PC-3 (cell line): ENCODE data around the gene BMP7. TPM values are rescaled to one million over a fixed set of nuclear protein-coding genes. Genes with fewer than 3 reads are reported as not detected.

ENCODE experiments used
- ATAC-seq: fragments of 200-7000 bp; cut with Tn5 transposase; 2 replicates; pipeline ENCODE4 v1.9.1; 2020; ENCODE audit warnings: mild to moderate bottlenecking, moderate library complexity
- BruUV-seq: library from RNA; stranded (reverse); fragments of 400-500 nt; replicated peaks from 2 replicates; lab custom pipeline; 2021; lab: Mats Ljungman, UMichigan
- CTCF ChIA-PET: fragments of 300-600 bp; sonication (Branson Sonifier 250); formaldehyde crosslinking; loops from one replicate; lab custom pipeline; 2022; ENCODE audit warnings: antibody characterized with exemption; lab: Charles Lee
- POLR2A ChIA-PET: fragments of 300-600 bp; sonication (Branson Sonifier 250); formaldehyde crosslinking; loops from one replicate; lab custom pipeline; 2022; ENCODE audit warnings: antibody characterized with exemption; ENCODE audit not compliant: unreplicated experiment; lab: Charles Lee
- DNase-seq: peaks from one replicate; pipeline ENCODE4 v3.0.0-alpha.2; 2015
- H2AFZ ChIP-seq: fragments of 300-600 bp; sonication (generic); 2 replicates; pipeline ENCODE4 v1.6.0; 2016; ENCODE audit warnings: antibody characterized with exemption, low read length
- H3F3A ChIP-seq: fragments of 300-600 bp; sonication (generic); one replicate; pipeline ENCODE4 v1.6.0; 2017; ENCODE audit warnings: antibody characterized with exemption, low read length, control low read depth, mild to moderate bottlenecking; ENCODE audit not compliant: unreplicated experiment
- H3K27ac ChIP-seq: fragments of 300-600 bp; sonication (generic); 2 replicates; pipeline ENCODE4 v1.5.1; 2016; ENCODE audit warnings: mild to moderate bottlenecking, low read length
- H3K27me3 ChIP-seq: fragments of 300-600 bp; sonication (generic); 2 replicates; pipeline ENCODE4 v1.6.1; 2016; ENCODE audit warnings: low read length, mixed read lengths
- H3K36me3 ChIP-seq: fragments of 300-600 bp; sonication (generic); 2 replicates; pipeline ENCODE4 v1.6.1; 2016; ENCODE audit warnings: low read depth, mixed run types, low read length, mixed read lengths
- H3K4me1 ChIP-seq: fragments of 300-600 bp; sonication (generic); 2 replicates; pipeline ENCODE4 v1.5.1; 2016; ENCODE audit warnings: low read length; ENCODE audit not compliant: insufficient read depth
- H3K4me2 ChIP-seq: fragments of 300-600 bp; sonication (generic); 2 replicates; pipeline ENCODE4 v1.6.0; 2016; ENCODE audit warnings: low read length
- H3K4me3 ChIP-seq: fragments of 300-600 bp; sonication (generic); 2 replicates; pipeline ENCODE4 v1.5.1; 2016; ENCODE audit warnings: mild to moderate bottlenecking, low read length, mixed read lengths
- H3K79me2 ChIP-seq: fragments of 300-600 bp; sonication (generic); 2 replicates; pipeline ENCODE4 v1.6.1; 2017; ENCODE audit warnings: low read length, mixed read lengths
- H3K9ac ChIP-seq: fragments of 300-600 bp; sonication (generic); 2 replicates; pipeline ENCODE4 v1.6.0; 2016; ENCODE audit warnings: mild to moderate bottlenecking, low read length
- H3K9me2 ChIP-seq: fragments of 300-600 bp; sonication (generic); replicated peaks from 2 replicates; pipeline ENCODE4 v1.6.1; 2016; ENCODE audit warnings: mixed run types, low read length, mixed read lengths
- H3K9me3 ChIP-seq: fragments of 300-600 bp; sonication (generic); 2 replicates; pipeline ENCODE4 v1.6.1; 2016; ENCODE audit warnings: low read length, mixed read lengths
- H4K20me1 ChIP-seq: fragments of 300-600 bp; sonication (generic); 2 replicates; pipeline ENCODE4 v1.6.1; 2016; ENCODE audit warnings: low read length, mixed read lengths
- EZH2 ChIP-seq: fragments of 300-600 bp; sonication (generic); IDR thresholded peaks from one replicate; pipeline ENCODE4 v1.6.1; 2017; ENCODE audit warnings: antibody characterized with exemption, mild to moderate bottlenecking, low read length; ENCODE audit not compliant: unreplicated experiment
- EZH2phosphoT487 ChIP-seq: fragments of 300-600 bp; sonication (generic); IDR thresholded peaks from 2 replicates; pipeline ENCODE4 v1.6.1; 2018; ENCODE audit warnings: mild to moderate bottlenecking, antibody characterized with exemption, low read length, borderline replicate concordance
- intact Hi-C: fragments of 100-400 bp; cut with micrococcal nuclease; formaldehyde crosslinking; loops from 2 replicates; pipeline ENCODE4 v1.9.0; 2023
- total RNA-seq: library from RNA; depleted of rRNA; stranded (reverse); fragments of >200 nt; gene quantifications from 2 replicates; pipeline ENCODE4 v1.2.3, GENCODE V29; 2014
- TF ChIP-seq, protein P1 (sequence below): fragments of 300-600 bp; sonication (generic); conservative IDR thresholded peaks from 2 replicates; pipeline ENCODE4 v1.5.1; 2017; ENCODE audit warnings: antibody characterized with exemption, low read depth, mild to moderate bottlenecking, low read length

The BMP7 gene
- total RNA-seq, 1 experiment from 2014 or later: not detected

- H3K9me3 ChIP-seq: no peaks in the 10 kb centered on the region
- ChIA-PET POLR2A (no interaction called here), CTCF (interaction anchor here (0.6 kb wide), 1 partner anchor 22 kb away, joined by 5 read pairs; no protein-coding TSS in a partner anchor)
- H3K9ac ChIP-seq: no peak overlapping the region
- no peaks in the 10 kb centered on the region for H4K20me1 ChIP-seq
- H2AFZ ChIP-seq: no peak overlapping the region
- TF ChIP-seq EZH2phosphoT487 (no peak), EZH2 (no peak)
- TF ChIP-seq, protein P1, sequence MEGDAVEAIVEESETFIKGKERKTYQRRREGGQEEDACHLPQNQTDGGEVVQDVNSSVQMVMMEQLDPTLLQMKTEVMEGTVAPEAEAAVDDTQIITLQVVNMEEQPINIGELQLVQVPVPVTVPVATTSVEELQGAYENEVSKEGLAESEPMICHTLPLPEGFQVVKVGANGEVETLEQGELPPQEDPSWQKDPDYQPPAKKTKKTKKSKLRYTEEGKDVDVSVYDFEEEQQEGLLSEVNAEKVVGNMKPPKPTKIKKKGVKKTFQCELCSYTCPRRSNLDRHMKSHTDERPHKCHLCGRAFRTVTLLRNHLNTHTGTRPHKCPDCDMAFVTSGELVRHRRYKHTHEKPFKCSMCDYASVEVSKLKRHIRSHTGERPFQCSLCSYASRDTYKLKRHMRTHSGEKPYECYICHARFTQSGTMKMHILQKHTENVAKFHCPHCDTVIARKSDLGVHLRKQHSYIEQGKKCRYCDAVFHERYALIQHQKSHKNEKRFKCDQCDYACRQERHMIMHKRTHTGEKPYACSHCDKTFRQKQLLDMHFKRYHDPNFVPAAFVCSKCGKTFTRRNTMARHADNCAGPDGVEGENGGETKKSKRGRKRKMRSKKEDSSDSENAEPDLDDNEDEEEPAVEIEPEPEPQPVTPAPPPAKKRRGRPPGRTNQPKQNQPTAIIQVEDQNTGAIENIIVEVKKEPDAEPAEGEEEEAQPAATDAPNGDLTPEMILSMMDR: no peak
- H3K4me2 ChIP-seq: no peak overlapping the region
- no peak for ATAC-seq
- H3K27me3 ChIP-seq: peaks cover 95% of the 10 kb centered on the region
- H3K27ac ChIP-seq: no peak overlapping the region
- H3F3A ChIP-seq: no peaks in the 10 kb centered on the region
- H3K4me1 ChIP-seq: no peaks in the 10 kb centered on the region
- H3K4me3 ChIP-seq: no peak overlapping the region
- no peak for DNase-seq
- H3K36me3 ChIP-seq: no peaks in the 10 kb centered on the region
- no peaks in the 10 kb centered on the region for H3K9me2 ChIP-seq
- no peaks in the 10 kb centered on the region for H3K79me2 ChIP-seq
- intact Hi-C loops: no loop called here
- no TSS peak for BruUV-seq
These were observed 20.8 kb upstream of the BMP7 start for GRCh38 chr20:57287007-57287880.

DNA sequence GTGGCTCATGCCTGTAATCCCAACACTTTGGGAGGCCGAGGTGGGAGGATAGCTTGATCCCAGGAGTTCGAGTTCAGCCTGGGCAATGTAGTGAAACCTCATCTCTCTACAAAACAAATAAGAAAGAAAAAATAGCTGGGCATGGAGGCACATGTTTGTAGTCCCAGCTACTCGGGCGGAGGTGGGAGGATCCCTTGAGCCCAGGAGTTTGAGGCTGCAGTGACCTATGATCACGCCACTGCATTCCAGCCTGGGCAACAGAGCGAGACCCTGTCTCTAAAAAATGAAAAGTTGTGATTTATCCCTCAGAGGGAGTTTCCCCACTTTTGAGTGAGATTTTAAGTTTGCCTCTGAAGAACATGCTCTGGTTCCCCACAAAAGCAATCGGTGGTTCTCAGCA, 17.4 kb upstream of the BMP7 start:
- Histone ChIP-seq H3K4me2 (no peak overlapping the region), H3K9ac (no peak overlapping the region), H3K27me3 (peaks cover 94% of the 10 kb centered on the region), H3K79me2 (no peaks in the 10 kb centered on the region), H3K36me3 (no peaks in the 10 kb centered on the region), H4K20me1 (no peaks in the 10 kb centered on the region), H3K9me3 (no peaks in the 10 kb centered on the region), H3K4me1 (no peaks in the 10 kb centered on the region), H3K9me2 (no peaks in the 10 kb centered on the region), H3K27ac (no peak overlapping the region), H3K4me3 (no peak overlapping the region), H3F3A (no peaks in the 10 kb centered on the region), H2AFZ (no peak overlapping the region)
- TF ChIP-seq, protein P1: no peak
- no peak for TF ChIP-seq EZH2phosphoT487
- no peak for TF ChIP-seq EZH2
- POLR2A ChIA-PET: no interaction called here
- DNase-seq: no peak
- intact Hi-C loops: no loop called here
- CTCF ChIA-PET: no interaction called here
- BruUV-seq: no TSS peak
- no peak for ATAC-seq
